GM21737 (cell line): ENCODE measurements around the gene ZNF619.
A peak's percentile ranks its signal among the peaks of the same experiment; 100 is the strongest.
"Not testable (repeated sequence)": the region's sequence is repeated elsewhere in the genome, so short reads cannot be mapped to it uniquely, and the experiment has no call there.

Experiments used
- ATAC-seq: cut with Tn5 transposase; IDR thresholded peaks from one replicate; pipeline ENCODE4 v1.9.1; 2021; ENCODE audit warnings: mild to moderate bottlenecking, moderate library complexity; ENCODE audit not compliant: unreplicated experiment

The ZNF619 gene

GRCh38 chr3:40476478-40477470 lies at the start of gene ZNF619:
TSS of gene ZNF619 (plus strand) at chr3:40477122. CDS start at chr3:40477980, 858 bp downstream.
- ATAC-seq = peak; percentile 92

GRCh38 chr3:40432793-40433192 lies 44.1 kb upstream of the ZNF619 start:
- ATAC-seq = no peak

DNA sequence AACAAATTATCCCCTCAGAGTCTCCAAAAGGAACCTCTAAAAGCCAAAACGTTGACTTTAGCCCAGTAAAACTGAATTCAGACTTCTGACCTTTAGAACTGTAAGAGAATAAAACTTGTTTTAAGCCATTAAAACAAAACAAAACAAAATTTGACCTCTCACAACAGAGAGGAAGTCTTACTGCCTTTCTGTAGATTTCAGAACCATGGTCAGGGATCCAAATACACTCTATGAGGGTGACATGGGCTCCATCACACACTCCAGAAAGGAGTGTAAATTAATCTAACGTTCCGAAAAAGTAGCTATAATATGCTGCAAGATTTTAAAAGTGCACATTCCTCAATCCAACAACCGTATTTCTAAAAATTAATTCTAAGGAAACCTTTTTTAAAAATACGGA lies 39.0 kb upstream of the ZNF619 start:
- ATAC-seq = no peak

DNA sequence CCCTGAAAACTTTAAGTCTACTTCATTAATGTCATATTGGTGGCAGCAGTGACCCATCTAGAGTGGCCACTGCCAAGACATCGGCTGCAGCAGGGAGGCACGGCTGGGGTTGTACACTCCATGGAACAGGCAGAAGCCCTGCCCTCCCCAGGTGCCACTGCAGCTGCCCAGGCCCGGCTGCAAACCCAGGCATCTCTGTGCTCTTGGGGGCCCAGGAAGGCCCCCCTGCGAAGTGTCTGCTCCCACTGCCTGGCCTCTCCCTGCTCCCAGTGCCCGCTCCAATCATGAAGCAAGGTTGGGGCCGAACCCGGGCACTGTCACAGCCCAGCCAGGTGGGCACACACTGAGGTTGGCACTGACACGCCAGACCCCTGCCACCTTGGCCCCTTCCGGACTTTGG lies 31.9 kb upstream of the ZNF619 start:
- ATAC-seq = no peak

- no peak for ATAC-seq
Observed at GRCh38 chr3:40445880-40446279, 31.0 kb upstream of the ZNF619 start.

DNA sequence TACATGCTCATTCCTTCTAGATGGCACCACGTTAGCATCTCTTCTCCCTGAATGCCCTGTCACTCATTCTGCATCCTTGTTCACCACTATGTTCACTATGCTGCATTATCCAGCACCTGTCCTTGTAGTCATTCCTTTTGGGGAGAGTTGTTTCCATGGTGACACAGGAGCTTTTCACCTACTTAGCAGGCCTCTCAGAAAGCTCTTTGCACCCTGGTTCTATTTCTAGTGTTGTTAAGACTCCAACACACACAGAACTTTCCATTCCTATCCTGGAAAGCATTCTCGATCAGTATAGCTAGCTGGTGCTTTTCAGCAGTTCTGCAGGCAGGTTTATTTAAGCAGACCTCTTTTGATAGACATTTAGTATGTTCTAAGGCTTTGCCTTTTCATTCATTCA lies 26.5 kb upstream of the ZNF619 start:
- ATAC-seq = no peak

DNA sequence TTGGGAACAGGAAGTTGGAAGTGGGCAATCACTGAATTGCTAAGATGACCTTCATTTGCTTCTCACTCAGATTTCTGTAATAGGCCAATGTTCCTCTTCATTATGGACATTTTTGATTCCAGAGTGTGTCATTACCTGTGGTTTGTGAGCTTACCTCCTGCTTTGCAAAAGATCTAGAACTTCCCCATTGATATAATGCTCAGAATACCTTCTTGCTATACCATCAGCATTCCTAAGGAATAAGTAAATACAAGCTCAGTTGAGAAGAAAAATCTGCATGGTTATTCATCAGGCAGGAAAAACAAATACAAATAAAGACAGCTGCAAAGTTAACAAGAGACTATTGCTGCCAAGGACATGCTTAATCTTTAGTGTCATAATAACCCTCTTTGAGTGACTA lies 25.4 kb upstream of the ZNF619 start:
- no peak for ATAC-seq

DNA sequence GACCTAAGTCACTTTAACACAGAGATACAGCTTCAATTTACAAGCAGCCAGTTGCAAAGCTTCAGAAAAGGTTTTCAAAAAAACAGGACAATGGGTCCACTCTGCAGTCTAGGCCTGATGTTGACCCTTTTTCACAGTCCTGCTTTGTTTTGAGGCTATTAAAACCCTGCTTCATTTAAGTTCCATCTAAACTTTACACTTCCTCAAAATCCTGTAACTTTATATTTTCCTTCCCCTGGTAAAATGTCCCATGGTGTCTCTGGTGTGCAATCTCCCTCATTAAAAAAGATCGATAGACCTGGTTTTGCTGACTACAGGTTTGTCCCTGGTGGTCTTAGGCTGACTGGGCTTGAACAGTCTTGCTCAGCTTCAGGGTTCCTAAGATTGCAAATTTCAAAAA lies 24.9 kb upstream of the ZNF619 start:
- no peak for ATAC-seq

DNA sequence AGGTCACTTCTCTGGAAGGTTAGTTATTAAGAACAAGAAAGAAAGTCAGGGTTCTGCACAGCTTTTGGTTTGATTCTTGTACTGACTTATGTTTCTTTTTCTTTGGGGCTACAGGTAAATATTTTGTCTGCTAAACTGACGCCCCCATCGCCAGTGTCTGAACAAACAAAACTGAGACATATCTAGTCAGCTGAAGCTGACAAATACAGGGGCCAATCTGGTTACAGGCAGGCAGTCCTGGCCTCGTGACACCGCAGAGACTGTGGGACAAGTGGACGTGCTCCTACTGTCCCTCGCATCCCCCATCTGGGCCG lies 24.4 kb upstream of the ZNF619 start:
- ATAC-seq = no peak

DNA sequence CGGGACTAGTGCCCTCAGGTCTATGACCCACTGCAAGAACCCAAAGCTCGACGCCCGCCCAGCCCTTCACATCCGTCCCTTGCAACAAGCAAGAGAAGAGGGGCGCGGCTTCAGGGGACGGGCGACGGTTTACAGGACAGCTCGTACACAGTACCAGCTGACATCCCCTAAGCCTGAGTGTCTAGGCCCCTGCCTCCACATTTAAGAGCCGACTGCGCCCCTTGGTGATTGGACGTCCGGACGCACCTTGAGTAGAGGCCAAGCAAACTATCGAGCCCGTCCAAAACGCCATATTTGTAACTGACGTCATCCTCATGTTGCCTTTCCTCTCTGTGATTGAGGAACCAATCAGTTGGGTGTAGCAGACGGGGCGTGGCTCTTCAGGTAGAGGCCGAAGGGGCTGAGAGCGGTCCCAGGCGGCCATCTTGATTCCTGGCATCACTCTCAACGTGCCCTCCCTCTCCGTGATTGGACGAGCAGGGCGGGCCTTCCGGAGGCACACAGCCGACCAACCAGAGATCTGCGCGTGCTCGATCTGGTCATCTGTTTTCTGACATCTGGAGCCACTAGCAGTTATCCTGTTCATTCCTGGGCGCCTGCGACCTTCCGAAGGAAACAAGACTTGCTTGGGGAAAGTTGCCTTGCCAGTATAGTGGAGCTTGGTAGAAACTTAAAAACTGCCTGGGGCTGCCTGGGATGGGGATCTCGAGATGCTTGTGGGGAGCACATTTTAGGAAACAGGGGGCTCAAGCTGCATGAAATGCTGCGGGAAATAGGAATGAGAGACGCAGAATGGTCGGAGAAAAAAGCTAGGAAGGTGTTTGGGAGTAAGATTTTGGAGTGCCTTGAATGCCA lies 23.8 kb upstream of the ZNF619 start:
- ATAC-seq = peak; percentile 96

DNA sequence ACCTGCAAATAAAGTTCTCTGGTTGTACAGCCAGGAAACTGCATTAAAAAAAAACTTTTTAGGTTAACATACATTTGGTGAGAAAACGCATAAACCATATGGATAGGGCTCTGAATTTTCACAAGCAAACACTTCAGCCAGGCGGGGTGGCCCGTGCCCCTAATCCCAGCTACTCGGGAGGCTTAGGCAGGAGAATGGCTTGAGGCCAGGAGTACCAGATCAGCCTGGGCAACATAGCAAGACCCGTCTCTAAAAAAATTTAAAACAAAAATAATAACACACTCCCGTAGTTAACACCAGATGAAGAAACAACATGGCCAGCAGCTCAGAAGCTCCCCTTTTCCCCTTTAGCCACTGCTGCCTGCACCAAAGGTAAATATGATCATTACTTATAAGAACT lies 23.0 kb upstream of the ZNF619 start:
- no peak for ATAC-seq

GRCh38 chr3:40455328-40455727 lies 21.6 kb upstream of the ZNF619 start:
- ATAC-seq = no peak

DNA sequence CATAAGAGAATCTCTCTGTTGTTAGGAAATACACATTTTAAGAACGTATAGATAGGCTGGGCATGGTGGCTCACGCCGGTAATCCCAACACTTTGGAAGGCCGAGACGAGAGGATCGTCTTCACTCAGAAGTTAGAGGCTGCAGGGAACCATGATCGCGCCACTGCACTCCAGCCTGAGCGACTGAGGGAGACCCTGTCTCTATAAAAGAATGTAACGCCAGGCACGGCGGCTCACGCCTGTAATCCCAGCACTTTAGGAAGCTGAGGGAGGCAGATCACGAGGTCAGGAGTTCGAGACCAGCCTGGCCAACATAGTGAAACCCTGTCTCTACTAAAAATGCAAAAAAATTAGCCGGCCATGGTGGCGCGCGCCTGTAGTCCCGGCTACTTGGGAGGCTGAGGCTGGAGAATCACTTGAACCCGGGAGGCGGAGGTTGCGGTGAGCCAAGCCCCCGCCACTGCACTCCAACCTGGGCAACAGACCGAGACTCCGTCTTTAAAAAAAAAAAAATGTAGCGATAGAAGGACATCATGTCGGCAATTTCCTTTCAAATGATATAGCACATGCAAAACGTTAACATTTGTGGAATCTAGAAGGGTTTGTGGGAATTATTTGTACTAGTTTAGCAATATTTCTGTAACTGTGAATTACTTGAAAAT lies 20.5 kb upstream of the ZNF619 start:
- ATAC-seq = no peak

DNA sequence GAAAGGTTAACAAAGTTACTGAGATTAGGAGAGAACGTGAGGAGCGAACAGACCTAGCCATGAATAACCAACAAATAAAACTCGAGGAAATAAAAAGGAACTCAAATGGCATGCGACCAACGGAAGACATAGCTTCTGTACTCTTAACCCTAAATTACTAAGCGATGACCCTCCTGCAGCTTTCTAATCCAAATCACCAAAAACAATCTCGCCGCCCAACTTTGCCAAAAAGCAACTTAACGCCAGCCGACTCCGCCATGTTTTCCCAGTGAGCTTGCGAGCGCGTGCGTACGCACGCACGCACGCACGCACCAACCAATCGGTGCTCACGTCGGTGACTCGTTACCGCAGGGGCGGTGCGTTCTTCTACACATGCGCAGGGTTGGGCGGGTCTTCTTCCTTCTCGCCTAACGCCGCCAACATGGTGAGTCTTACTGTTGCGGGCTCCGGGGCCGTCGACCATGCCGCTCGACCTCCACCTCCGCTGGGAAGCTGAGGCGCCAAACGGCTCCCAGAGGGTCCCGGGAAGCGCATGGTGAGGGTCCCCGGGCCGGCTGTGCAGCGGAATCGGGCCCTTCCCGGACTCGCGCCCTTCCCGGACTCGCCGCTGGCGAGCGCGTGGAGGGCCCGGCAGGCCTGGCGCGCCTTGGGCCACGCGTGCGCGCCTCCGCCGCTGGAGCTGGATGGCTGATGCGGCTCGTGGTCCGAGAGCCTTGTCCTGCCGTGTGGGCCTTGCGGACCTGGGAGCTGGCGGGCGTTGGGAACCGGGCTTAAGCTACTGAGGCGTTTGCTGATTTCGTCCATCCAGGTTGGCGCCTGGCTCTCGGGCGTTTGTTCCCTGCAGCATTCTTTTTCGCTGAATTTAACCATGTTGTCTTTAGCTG lies 19.7 kb upstream of the ZNF619 start, which contains the start of gene RPL14:
Gene RPL14, plus strand, starts transcription at position 400 of the 884 bp plus-strand sequence. Its CDS starts 133 bp downstream, at position 533.
- peak; percentile 62 for ATAC-seq

GRCh38 chr3:40458473-40458872 lies 18.4 kb upstream of the ZNF619 start:
- no peak for ATAC-seq

- not testable (repeated sequence) for ATAC-seq
Observed at GRCh38 chr3:40460481-40460880, 16.4 kb upstream of the ZNF619 start.

DNA sequence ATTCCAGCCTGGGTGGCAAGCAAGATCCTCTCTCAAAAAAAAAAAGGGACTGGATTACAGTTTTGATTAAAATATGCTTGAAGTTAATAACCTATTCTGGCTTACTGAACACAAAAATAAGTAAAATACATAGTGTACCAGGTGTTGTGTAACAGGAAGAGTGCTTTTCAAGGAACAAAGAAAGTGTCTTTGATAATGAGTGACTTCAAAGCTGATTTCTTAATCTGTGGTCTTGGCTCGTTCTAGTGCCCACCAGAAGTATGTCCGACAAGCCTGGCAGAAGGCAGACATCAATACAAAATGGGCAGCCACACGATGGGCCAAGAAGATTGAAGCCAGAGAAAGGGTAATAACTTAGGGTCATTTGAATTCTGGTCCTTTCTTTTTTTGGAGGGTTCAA lies 15.8 kb upstream of the ZNF619 start:
- no peak for ATAC-seq

- not testable (repeated sequence) for ATAC-seq
Observed at GRCh38 chr3:40462838-40463237, 14.1 kb upstream of the ZNF619 start.

DNA sequence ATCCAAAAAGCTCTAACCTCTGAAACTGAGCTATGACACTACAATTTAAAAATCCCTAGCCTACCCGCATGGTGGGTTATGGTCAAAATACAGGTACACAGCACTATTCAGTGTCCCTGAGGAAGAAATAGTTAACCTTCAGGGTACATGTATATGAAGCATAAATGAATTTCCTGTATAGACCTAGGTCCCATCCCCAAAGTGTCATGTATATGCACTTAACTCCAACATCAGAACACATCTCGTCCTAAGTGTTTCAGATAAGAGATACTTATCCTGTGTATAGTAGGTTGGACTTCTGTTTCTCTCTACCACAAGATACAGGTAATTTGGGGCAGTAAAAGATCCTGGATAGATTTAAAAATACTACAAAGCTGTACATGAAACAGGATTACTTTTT lies 13.3 kb upstream of the ZNF619 start:
- ATAC-seq = no peak
